Sigmoid colon (tissue), 7 donors: ENCODE data around the gene ELFN2. TPM values are rescaled to one million over a fixed set of nuclear protein-coding genes. Genes with fewer than 3 reads are reported as not detected.

Experiments
- DNase-seq: peaks from one replicate; pipeline ENCODE4 v3.0.0-alpha.2; 2019
- H3K27ac ChIP-seq, 4 donors: fragments of 200-600 bp; sonication (generic); one replicate each; pipeline ENCODE4 v1.5.1; 2016 to 2019; ENCODE audit warnings: mild to moderate bottlenecking in 1 of 4
- H3K27me3 ChIP-seq, 3 donors: fragments of 200-600 bp; sonication (generic); one replicate each; pipeline ENCODE4 v1.5.1; 2019; ENCODE audit warnings: mild to moderate bottlenecking in 1 of 3
- H3K36me3 ChIP-seq, 4 donors: fragments of 200-600 bp; sonication (generic); one replicate each; pipeline ENCODE4 v1.5.1; 2016 to 2019
- H3K4me1 ChIP-seq, 4 donors: fragments of 200-600 bp; sonication (generic); one replicate each; pipeline ENCODE4 v1.5.1; 2017 to 2019
- H3K4me3 ChIP-seq, 4 donors: fragments of 200-600 bp; sonication (generic); one replicate each; pipeline ENCODE4 v1.5.1; 2017 to 2019; ENCODE audit warnings: mild to moderate bottlenecking in 2 of 4, moderate library complexity in 1 of 4
- H3K9me3 ChIP-seq, 4 donors: fragments of 200-600 bp in 3 of 4; sonication (generic) in 3 of 4; one replicate each; pipeline versions ENCODE4 v1.5.1 to v1.6.1; 2013 to 2019
- EP300 ChIP-seq, 4 donors: sonication (generic); formaldehyde crosslinking; IDR thresholded peaks; one replicate each; pipeline ENCODE4 v1.6.1; 2017; ENCODE audit warnings: antibody characterized with exemption in 4 of 4
- POLR2A ChIP-seq, 2 donors: fragments of 450-650 bp; IDR thresholded peaks; one replicate each; pipeline ENCODE4 v1.6.1; 2016; ENCODE audit warnings: antibody characterized with exemption in 2 of 2, mild to moderate bottlenecking in 2 of 2, moderate library complexity in 2 of 2
- POLR2AphosphoS5 ChIP-seq, 4 donors: sonication (generic); formaldehyde crosslinking; IDR thresholded peaks; one replicate each; pipeline ENCODE4 v1.6.1; 2017; ENCODE audit warnings: antibody characterized with exemption in 4 of 4
- WGBS, 2 donors: extraction: QIAGEN DNeasy Blood & Tissue Kit; methylation state at CpG; one replicate each; pipeline ENCODE4 v1.1.7; 2013; 5-methylcytosine and 5-hydroxymethylcytosine counted together
- intact Hi-C: fragments of 100-400 bp; cut with DNase I; formaldehyde crosslinking; loops from one replicate; pipeline ENCODE4 v1.15.1; 2023
- polyA plus RNA-seq, 3 donors: library from polyadenylated mRNA; stranded (reverse); fragments of 200-250 nt; gene quantifications; one replicate each; pipeline ENCODE4 v1.2.3, GENCODE V29; 2013
- total RNA-seq, 4 donors: library from RNA; depleted of rRNA; stranded (reverse); fragments of >200 nt; gene quantifications; one replicate each; pipeline ENCODE4 v1.1.0, GENCODE V29; 2016
- TF ChIP-seq, protein P1 (sequence below), 4 experiments: fragments of 450-650 bp in 3 of 4; fragments of 200-600 bp in 1 of 4; IDR thresholded peaks; one replicate each; pipeline ENCODE4 v1.5.1; 2016 to 2019; ENCODE audit warnings: antibody characterized with exemption in 4 of 4, mild to moderate bottlenecking in 3 of 4, moderate library complexity in 2 of 4
- donor health status: healthy with polysubstance abuse.
- donor health status: Bipolar disorder and iron deficiency.
- donor health status: healthy.

The ELFN2 gene
- total and polyA plus RNA-seq, 7 donors = under 0.01 to 0.55 (median 0.15) TPM; not detected in 3

GRCh38 chr22:37417677-37418348 lies 9.5 kb downstream of the ELFN2 start:
- WGBS, 2 donors = 72 to 82% methylated on average over 8 of the region's 8 CpGs
- Histone ChIP-seq H3K27ac (no peak overlapping the region), H3K27me3 (peaks cover 13 to 77% (median 38%) of the 10 kb centered on the region in 3 donors), H3K9me3 (no peaks in the 10 kb centered on the region), H3K36me3 (no peaks in the 10 kb centered on the region), H3K4me3 (no peak overlapping the region), H3K4me1 (peaks cover 0 to 14% (median 10%) of the 10 kb centered on the region in 4 donors)
- TF ChIP-seq EP300 (IDR thresholded peaks at IDR 0.05) = no peak
- TF ChIP-seq, protein P1, sequence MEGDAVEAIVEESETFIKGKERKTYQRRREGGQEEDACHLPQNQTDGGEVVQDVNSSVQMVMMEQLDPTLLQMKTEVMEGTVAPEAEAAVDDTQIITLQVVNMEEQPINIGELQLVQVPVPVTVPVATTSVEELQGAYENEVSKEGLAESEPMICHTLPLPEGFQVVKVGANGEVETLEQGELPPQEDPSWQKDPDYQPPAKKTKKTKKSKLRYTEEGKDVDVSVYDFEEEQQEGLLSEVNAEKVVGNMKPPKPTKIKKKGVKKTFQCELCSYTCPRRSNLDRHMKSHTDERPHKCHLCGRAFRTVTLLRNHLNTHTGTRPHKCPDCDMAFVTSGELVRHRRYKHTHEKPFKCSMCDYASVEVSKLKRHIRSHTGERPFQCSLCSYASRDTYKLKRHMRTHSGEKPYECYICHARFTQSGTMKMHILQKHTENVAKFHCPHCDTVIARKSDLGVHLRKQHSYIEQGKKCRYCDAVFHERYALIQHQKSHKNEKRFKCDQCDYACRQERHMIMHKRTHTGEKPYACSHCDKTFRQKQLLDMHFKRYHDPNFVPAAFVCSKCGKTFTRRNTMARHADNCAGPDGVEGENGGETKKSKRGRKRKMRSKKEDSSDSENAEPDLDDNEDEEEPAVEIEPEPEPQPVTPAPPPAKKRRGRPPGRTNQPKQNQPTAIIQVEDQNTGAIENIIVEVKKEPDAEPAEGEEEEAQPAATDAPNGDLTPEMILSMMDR (IDR thresholded peaks at IDR 0.05) = no peak
- TF ChIP-seq POLR2AphosphoS5 (IDR thresholded peaks at IDR 0.05) = no peak
- no peak for TF ChIP-seq POLR2A (IDR thresholded peaks at IDR 0.05)
- DNase-seq = no peak
- intact Hi-C loops = no loop called here

- Histone ChIP-seq H3K36me3 (no peaks in the 10 kb centered on the region), H3K9me3 (no peaks in the 10 kb centered on the region), H3K27me3 (peaks cover 13 to 82% (median 38%) of the 10 kb centered on the region in 3 donors), H3K4me3 (no peak overlapping the region), H3K27ac (no peak overlapping the region), H3K4me1 (peaks cover 0 to 14% (median 10%) of the 10 kb centered on the region in 4 donors)
- no peak for DNase-seq
- WGBS, 2 donors = 79 to 84% methylated on average over 7 of the region's 7 CpGs
- intact Hi-C loops = no loop called here
- TF ChIP-seq EP300 (IDR thresholded peaks at IDR 0.05) = no peak
- no peak for TF ChIP-seq POLR2A (IDR thresholded peaks at IDR 0.05)
- TF ChIP-seq POLR2AphosphoS5 (IDR thresholded peaks at IDR 0.05) = no peak
- TF ChIP-seq, protein P1 (IDR thresholded peaks at IDR 0.05) = no peak
Measured at GRCh38 chr22:37417264-37417663, 10.0 kb downstream of the ELFN2 start.

GRCh38 chr22:37416827-37417226 lies 10.5 kb downstream of the ELFN2 start:
- TF ChIP-seq POLR2A (IDR thresholded peaks at IDR 0.05) (no peak), POLR2AphosphoS5 (IDR thresholded peaks at IDR 0.05) (no peak), EP300 (IDR thresholded peaks at IDR 0.05) (no peak)
- TF ChIP-seq, protein P1 (IDR thresholded peaks at IDR 0.05) = no peak
- H3K4me1 ChIP-seq = peaks cover 0 to 14% (median 10%) of the 10 kb centered on the region in 4 donors
- 26 to 30% methylated on average over 14 of the region's 14 CpGs for WGBS, 2 donors
- no peak overlapping the region for H3K4me3 ChIP-seq
- peaks cover 13 to 79% (median 35%) of the 10 kb centered on the region in 3 donors for H3K27me3 ChIP-seq
- H3K9me3 ChIP-seq = no peaks in the 10 kb centered on the region
- no peak for DNase-seq
- intact Hi-C loops = no loop called here
- H3K27ac ChIP-seq = no peak overlapping the region
- no peaks in the 10 kb centered on the region for H3K36me3 ChIP-seq

DNA sequence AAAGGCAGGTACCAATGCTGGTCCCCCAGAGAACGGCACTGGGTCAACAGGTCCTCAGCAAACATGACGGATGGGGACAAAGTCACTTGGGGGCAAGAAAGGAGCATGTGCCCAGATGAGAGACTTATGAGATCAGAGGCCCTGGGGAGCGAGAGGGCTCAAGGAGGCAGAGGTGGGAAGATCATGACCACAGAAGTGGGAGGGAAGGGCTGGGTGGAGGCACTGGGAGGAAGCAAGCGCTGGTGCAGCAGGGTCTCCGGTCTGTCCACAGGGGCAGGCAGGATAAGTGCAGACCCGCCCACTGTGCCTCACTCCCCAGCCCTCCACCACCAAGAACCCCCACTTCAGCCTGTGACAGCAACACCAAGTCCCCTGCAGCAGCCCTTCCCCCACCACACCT lies 10.9 kb downstream of the ELFN2 start:
- intact Hi-C loops = no loop called here
- H3K27me3 ChIP-seq = peaks cover 13 to 78% (median 30%) of the 10 kb centered on the region in 3 donors
- WGBS, 2 donors = 32 to 51% methylated on average over 6 of the region's 6 CpGs
- no peak overlapping the region for H3K27ac ChIP-seq
- no peak overlapping the region for H3K4me3 ChIP-seq
- TF ChIP-seq POLR2A (IDR thresholded peaks at IDR 0.05) (no peak), POLR2AphosphoS5 (IDR thresholded peaks at IDR 0.05) (no peak), EP300 (IDR thresholded peaks at IDR 0.05) (no peak)
- TF ChIP-seq, protein P1 (IDR thresholded peaks at IDR 0.05) = no peak
- H3K9me3 ChIP-seq = no peaks in the 10 kb centered on the region
- H3K4me1 ChIP-seq = peaks cover 0 to 14% (median 10%) of the 10 kb centered on the region in 4 donors
- DNase-seq = no peak
- no peaks in the 10 kb centered on the region for H3K36me3 ChIP-seq
